Activated naive CD4-positive, alpha-beta T cell treated with anti-CD3 and anti-CD28 coated beads, Interleukin-2, amount 10 ng/mL, durations not matched to agents 7 days and 5 days (primary cell): ENCODE measurements around the gene WWTR1.
A peak's percentile ranks its signal among the peaks of the same experiment; 100 is the strongest.

Source experiments
- CTCF ChIA-PET: fragments of 350-600 bp; sonication (Branson Sonifier 250); formaldehyde crosslinking; loops from one replicate; lab custom pipeline; 2021; ENCODE audit warnings: antibody characterized with exemption; lab: Charles Lee
- DNase-seq: peaks from one replicate; pipeline ENCODE4 v3.0.0-alpha.2; 2020
- H3K27ac Mint-ChIP-seq: one replicate; pipeline ENCODE4 v1.8.0; 2021; ENCODE audit warnings: mild to moderate bottlenecking, moderate library complexity, mixed read lengths
- H3K27me3 Mint-ChIP-seq: one replicate; pipeline ENCODE4 v1.8.0; 2021; ENCODE audit warnings: mild to moderate bottlenecking, mixed read lengths
- H3K36me3 Mint-ChIP-seq: one replicate; pipeline ENCODE4 v1.8.0; 2021; ENCODE audit warnings: mixed read lengths
- H3K4me1 Mint-ChIP-seq: one replicate; pipeline ENCODE4 v1.8.0; 2021; ENCODE audit warnings: mixed read lengths
- H3K4me3 Mint-ChIP-seq: one replicate; pipeline ENCODE4 v1.8.0; 2021; ENCODE audit warnings: mild to moderate bottlenecking, moderate library complexity, mixed read lengths
- H3K9me3 Mint-ChIP-seq: one replicate; pipeline ENCODE4 v1.8.0; 2021; ENCODE audit warnings: mixed read lengths

Gene WWTR1

GRCh38 chr3:149663966-149664365, 6.1 kb upstream of the WWTR1 start:
- CTCF ChIA-PET: interaction anchor here (7.3 kb wide), 1 partner anchor 95 kb away, joined by 34 read pairs; no protein-coding TSS in a partner anchor
- DNase-seq: no peak
- H3K4me3 Mint-ChIP-seq: no peak overlapping the region
- H3K4me1 Mint-ChIP-seq: no peaks in the 10 kb centered on the region
- no peak overlapping the region for H3K27ac Mint-ChIP-seq
- no peaks in the 10 kb centered on the region for H3K9me3 Mint-ChIP-seq
- H3K36me3 Mint-ChIP-seq: no peaks in the 10 kb centered on the region
- H3K27me3 Mint-ChIP-seq: peaks cover 30% of the 10 kb centered on the region

DNA sequence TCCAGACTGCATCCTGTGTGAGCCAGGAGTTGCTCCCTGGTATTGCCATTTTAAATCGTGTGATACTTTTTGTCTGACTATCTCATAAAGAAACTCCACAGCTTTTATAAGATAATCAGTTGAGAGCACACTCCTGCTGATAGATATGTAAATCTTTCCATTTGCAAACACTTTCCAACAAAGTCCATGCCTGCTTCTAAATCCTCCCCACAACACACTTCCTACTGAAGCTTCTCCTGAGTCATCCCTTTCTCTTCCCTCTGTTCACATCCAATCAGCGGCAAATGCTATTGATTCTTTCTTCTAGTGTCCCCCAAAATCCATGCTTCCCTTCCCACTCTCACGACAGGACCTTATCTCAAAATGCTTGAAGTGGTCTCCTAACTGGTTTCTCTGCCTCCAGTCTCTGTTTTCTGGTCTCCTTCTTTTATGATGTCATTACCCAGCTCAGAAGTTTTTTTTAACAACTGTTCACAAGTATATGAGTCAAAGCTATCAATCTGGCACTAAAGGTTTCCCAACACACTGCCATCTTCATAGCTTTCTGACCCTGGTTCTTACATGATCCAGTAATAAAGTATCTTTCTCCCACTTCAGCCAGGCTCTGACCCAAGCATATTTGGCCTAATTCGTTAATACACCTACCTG, 4.5 kb upstream of the WWTR1 start:
- DNase-seq: no peak
- Mint-ChIP-seq H3K27ac (no peak overlapping the region), H3K36me3 (no peaks in the 10 kb centered on the region), H3K9me3 (no peaks in the 10 kb centered on the region), H3K4me1 (peaks cover 6% of the 10 kb centered on the region), H3K4me3 (no peak overlapping the region), H3K27me3 (peaks cover 43% of the 10 kb centered on the region)
- CTCF ChIA-PET: interaction anchor here (7.3 kb wide), 1 partner anchor 93 kb away, joined by 34 read pairs; no protein-coding TSS in a partner anchor

DNA sequence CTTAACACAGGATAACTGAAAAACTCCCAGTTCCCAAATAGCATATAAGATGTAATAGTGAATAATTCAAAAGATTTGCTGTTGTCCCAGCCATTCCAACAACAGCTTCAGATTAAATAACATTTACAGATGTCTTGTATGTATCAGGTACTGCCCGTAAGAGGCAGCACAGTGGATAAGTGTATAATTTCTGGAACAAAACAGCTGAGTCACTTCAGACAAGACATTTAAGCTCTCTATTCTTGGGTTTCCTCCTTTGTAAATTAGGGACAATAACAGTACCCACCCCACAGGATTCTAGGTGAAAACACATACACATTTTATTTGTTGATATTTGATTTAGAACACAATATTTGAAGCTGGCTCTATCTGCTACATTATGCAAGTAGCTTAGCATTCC, 2.6 kb upstream of the WWTR1 start:
- Mint-ChIP-seq H3K27me3 (peaks cover 62% of the 10 kb centered on the region), H3K9me3 (no peaks in the 10 kb centered on the region), H3K27ac (no peak overlapping the region), H3K4me1 (peaks cover 10% of the 10 kb centered on the region), H3K36me3 (no peaks in the 10 kb centered on the region), H3K4me3 (no peak overlapping the region)
- CTCF ChIA-PET: interaction anchor here (0.6 to 7.3 kb wide), 3 partner anchors 57 to 91 kb away, joined by 3 to 34 read pairs (median 4); no protein-coding TSS in a partner anchor
- DNase-seq: no peak

DNA sequence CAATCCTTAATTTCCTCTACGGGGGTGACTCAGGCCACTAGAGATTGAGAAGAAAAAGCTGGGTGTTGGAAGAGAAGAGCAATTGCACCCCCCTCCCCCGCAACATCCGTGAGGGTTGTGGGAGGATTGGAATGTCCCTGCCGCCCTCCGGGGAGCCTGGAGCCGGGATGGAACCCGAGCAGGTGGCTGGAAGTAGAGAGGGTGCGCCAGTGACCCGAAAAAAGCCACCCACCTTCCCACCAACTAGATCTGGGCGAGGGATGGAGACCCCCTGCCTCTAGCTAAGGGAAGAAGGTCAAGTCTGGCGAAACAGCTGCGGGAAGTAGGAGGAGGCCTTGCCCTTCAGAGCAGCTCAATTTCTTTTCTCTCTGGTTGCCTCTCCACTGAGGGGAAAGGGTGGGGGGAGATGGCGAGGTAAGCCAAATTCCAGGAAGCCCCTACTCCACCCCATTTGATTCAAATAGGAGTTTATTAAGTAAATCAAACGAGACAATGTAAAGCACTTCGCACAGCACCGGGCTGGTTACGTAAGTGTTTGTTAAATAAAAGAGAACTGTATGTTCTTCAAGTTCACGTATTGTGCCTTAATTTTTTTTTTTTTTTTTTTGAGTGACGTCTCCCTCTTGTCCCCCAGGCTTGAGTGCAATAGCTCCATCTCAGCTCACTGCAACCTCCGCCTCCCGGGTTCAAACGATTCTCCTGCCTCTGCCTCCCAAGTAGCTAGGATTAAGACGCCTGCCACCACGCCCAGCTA, 1.1 kb upstream of the WWTR1 start:
- no peak for DNase-seq
- Mint-ChIP-seq H3K4me3 (peak overlapping the region; percentile 76), H3K36me3 (no peaks in the 10 kb centered on the region), H3K4me1 (peaks cover 10% of the 10 kb centered on the region), H3K27ac (no peak overlapping the region), H3K27me3 (peaks cover 72% of the 10 kb centered on the region), H3K9me3 (no peaks in the 10 kb centered on the region)
- CTCF ChIA-PET: interaction anchor here (0.6 to 7.3 kb wide), 4 partner anchors 58 to 795 kb away, joined by 3 to 34 read pairs (median 6); no protein-coding TSS in a partner anchor

DNA sequence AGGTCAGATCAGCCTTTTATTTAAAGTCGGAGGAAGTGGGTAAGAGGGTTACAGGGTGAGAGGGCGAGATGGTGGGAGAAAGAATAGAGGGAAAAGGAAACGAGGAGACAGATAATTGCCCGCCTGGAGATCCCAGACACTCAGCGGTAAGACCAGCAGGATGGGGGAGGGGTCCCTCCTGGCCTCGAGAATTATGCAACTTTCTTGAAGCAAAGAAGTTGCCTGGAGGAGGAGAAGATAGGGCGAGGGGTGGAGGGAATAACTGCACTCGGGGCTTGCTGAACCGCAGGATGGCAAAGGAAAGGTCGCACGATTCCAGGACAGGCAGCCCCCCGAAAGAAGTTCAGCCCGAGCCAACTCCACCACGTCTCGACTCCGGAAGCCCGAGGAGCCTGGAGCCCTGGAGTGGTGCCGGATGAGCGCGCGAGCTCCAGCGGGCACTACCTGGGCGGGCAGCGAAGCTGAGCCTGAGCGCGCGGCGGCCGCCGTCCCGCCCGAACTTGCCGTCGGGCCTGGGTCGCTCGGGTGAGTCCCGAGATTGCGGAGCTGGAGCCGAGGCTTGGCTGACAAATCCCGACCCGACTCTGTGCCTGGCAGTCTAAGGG, 402 bp downstream of the WWTR1 start:
- DNase-seq: peak; percentile 29
- Mint-ChIP-seq H3K27me3 (peaks cover 69% of the 10 kb centered on the region), H3K36me3 (no peaks in the 10 kb centered on the region), H3K4me1 (peaks cover 10% of the 10 kb centered on the region), H3K27ac (no peak overlapping the region), H3K9me3 (no peaks in the 10 kb centered on the region), H3K4me3 (peak overlapping the region; percentile 76)
- CTCF ChIA-PET: interaction anchor here (1.0 to 7.3 kb wide), 4 partner anchors 62 to 95 kb away, joined by 3 to 34 read pairs (median 4); no protein-coding TSS in a partner anchor

DNA sequence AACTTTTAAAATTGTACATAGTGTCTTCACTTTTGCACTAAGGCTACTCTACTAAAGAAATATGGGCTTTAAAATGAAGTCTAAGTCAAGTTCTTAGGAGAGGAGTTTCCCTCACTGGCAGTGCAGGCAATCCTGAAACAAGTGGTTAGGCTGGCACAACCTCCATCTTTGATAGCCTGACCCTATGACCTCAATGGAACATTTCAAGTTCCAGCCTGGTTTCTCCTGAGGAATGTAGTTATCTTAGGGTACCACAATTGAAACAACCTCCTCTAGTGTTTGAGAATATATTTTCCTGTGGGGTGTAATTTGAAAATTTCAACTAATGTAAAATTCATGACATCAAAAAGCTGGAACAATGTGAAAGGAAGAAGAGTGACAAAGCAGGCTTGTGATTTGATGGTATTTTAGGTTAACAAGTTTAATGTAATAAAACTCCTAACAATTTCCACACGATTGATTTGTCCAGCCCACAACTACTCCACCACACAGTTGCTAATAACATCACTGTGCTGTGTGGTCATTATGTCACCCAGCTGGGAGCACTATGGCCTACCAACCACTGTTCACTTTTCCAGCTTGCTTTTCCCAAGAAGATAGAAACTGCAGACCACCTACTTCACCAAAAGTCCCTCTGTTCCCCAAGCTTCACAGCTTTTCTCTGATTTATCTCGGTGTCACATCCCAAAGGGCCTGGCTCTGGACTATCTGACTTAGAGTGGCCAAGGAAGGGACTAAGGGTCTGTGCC, 1.8 kb downstream of the WWTR1 start:
- DNase-seq: no peak
- Mint-ChIP-seq H3K4me3 (no peak overlapping the region), H3K27me3 (peaks cover 63% of the 10 kb centered on the region), H3K4me1 (peaks cover 10% of the 10 kb centered on the region), H3K36me3 (no peaks in the 10 kb centered on the region), H3K27ac (no peak overlapping the region), H3K9me3 (no peaks in the 10 kb centered on the region)
- CTCF ChIA-PET: no interaction called here

DNA sequence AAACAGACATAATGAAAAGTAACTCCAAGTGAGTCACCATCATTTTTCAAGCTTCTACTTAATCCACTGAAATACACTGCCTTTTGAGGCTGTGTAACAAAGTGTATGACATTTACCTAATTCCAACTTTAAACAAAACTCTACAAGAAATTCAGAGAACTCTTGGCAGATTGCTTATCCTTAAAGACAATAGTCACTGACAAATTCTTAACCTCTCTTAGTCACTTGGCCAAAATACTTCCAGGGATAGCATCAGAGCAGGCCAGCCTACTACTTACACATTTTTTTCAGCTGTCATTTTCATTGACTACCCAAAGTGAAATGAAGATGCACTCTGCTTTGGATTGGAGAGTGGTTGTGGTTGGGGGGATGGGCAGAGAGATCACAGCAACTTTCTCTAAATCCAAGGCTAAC, 3.6 kb downstream of the WWTR1 start:
- Mint-ChIP-seq H3K36me3 (no peaks in the 10 kb centered on the region), H3K27ac (no peak overlapping the region), H3K9me3 (no peaks in the 10 kb centered on the region), H3K4me1 (peaks cover 10% of the 10 kb centered on the region), H3K4me3 (no peak overlapping the region), H3K27me3 (peaks cover 53% of the 10 kb centered on the region)
- CTCF ChIA-PET: interaction anchor here (0.9 kb wide), 1 partner anchor 57 kb away, joined by 3 read pairs; no protein-coding TSS in a partner anchor
- DNase-seq: no peak

GRCh38 chr3:149653564-149653963, 4.3 kb downstream of the WWTR1 start:
- Mint-ChIP-seq H3K4me1 (peaks cover 8% of the 10 kb centered on the region), H3K9me3 (no peaks in the 10 kb centered on the region), H3K36me3 (no peaks in the 10 kb centered on the region), H3K27me3 (peaks cover 47% of the 10 kb centered on the region), H3K4me3 (no peak overlapping the region), H3K27ac (no peak overlapping the region)
- CTCF ChIA-PET: no interaction called here
- DNase-seq: no peak

DNA sequence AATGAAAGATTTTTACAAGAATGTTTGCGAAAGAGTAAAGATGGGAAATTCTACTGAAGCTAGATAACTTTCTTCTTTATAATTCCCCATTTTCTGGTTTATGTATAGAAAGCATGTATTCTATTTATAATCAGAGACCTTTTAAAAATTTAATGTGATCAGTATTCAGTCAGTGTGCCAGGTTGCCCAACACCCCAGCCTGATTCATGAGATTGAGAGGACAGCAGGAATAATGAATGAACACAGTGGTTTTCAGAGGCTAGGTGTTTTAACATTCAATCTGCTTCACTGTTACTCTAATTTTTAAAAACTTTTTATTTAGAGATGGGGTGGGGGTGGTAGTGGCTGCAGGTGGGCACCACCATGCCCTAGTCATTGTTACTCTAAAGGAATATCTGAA, 4.7 kb downstream of the WWTR1 start:
- H3K9me3 Mint-ChIP-seq: no peaks in the 10 kb centered on the region
- CTCF ChIA-PET: no interaction called here
- H3K36me3 Mint-ChIP-seq: no peaks in the 10 kb centered on the region
- peaks cover 47% of the 10 kb centered on the region for H3K27me3 Mint-ChIP-seq
- H3K27ac Mint-ChIP-seq: no peak overlapping the region
- peaks cover 6% of the 10 kb centered on the region for H3K4me1 Mint-ChIP-seq
- no peak for DNase-seq
- no peak overlapping the region for H3K4me3 Mint-ChIP-seq

DNA sequence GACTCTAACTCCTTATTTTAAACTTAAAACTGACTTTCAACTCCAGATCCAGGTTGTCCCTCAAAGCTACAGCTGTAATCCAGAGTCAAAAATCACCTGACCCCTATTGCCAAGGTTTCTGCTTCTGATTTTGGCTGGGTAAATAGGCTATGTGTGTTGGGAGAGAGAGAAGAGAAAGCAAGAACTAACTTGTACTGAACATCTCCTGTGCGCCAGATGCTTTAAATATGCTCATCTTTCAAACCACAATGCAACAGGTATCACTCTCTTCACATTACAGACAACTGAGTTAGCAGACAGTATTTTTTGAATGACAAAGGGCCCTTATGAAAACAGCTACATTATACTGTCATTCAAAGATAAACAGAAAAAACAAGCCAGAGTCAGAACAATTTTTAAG, 7.0 kb downstream of the WWTR1 start:
- Mint-ChIP-seq H3K36me3 (no peaks in the 10 kb centered on the region), H3K9me3 (no peaks in the 10 kb centered on the region), H3K4me3 (no peak overlapping the region), H3K4me1 (no peaks in the 10 kb centered on the region), H3K27ac (no peak overlapping the region), H3K27me3 (peaks cover 24% of the 10 kb centered on the region)
- CTCF ChIA-PET: no interaction called here
- no peak for DNase-seq

DNA sequence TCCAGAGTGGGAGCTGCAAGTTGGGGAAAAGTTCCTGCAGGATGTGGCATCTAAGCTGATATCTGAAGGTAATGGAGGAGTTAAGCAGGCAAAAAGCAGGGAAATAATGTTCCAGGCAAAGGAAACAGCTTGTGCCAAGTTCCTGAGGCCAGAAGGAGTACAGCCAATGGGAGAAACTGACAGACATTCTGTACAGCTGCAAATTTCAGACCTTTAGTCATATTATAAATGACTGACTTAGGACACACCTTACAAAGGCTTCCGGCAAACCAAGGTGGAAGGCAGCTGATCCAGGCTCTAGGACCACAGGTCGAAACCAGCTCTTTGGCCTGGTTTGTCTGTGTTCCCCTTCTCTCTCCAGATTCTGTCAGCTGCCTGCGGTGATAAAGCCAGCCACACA, 9.3 kb downstream of the WWTR1 start:
- Mint-ChIP-seq H3K9me3 (no peaks in the 10 kb centered on the region), H3K36me3 (no peaks in the 10 kb centered on the region), H3K27ac (no peak overlapping the region), H3K4me3 (no peak overlapping the region), H3K4me1 (no peaks in the 10 kb centered on the region), H3K27me3 (peaks cover 7% of the 10 kb centered on the region)
- CTCF ChIA-PET: no interaction called here
- no peak for DNase-seq

GRCh38 chr3:149647812-149648211, 10.0 kb downstream of the WWTR1 start:
- no peaks in the 10 kb centered on the region for H3K36me3 Mint-ChIP-seq
- no peak overlapping the region for H3K27ac Mint-ChIP-seq
- H3K9me3 Mint-ChIP-seq: no peaks in the 10 kb centered on the region
- no peak overlapping the region for H3K4me3 Mint-ChIP-seq
- H3K27me3 Mint-ChIP-seq: peaks cover 7% of the 10 kb centered on the region
- no peaks in the 10 kb centered on the region for H3K4me1 Mint-ChIP-seq
- CTCF ChIA-PET: no interaction called here
- no peak for DNase-seq

- Mint-ChIP-seq H3K27me3 (peaks cover 7% of the 10 kb centered on the region), H3K36me3 (no peaks in the 10 kb centered on the region), H3K27ac (no peak overlapping the region), H3K4me3 (no peak overlapping the region), H3K4me1 (no peaks in the 10 kb centered on the region), H3K9me3 (no peaks in the 10 kb centered on the region)
- no peak for DNase-seq
- CTCF ChIA-PET: no interaction called here
Observed at GRCh38 chr3:149647285-149647684, 10.5 kb downstream of the WWTR1 start.
